NCI-H524 treated with DMSO at 0.1 percent for 48 hours (cell line): ENCODE results near the gene STK32C.
"Not testable (repeated sequence)": the region's sequence is repeated elsewhere in the genome, so short reads cannot be mapped to it uniquely, and the experiment has no call there.

ENCODE experiments used
- DNase-seq: peaks from one replicate; lab custom pipeline; 2025; lab: John Stamatoyannopoulos, UW

The STK32C gene

GRCh38 chr10:132307823-132308586 lies at the start of gene STK32C:
STK32C (minus strand) TSS chr10:132307950; CDS start chr10:132307833, 117 bp downstream.
- DNase-seq, result no peak

- DNase-seq, result no peak
Observed at GRCh38 chr10:132356621-132357195, 49.0 kb upstream of the STK32C start.

- no peak for DNase-seq
Observed at GRCh38 chr10:132355754-132356153, 48.0 kb upstream of the STK32C start.

GRCh38 chr10:132355297-132355696 lies 47.5 kb upstream of the STK32C start:
- DNase-seq, result no peak

GRCh38 chr10:132354356-132355094 lies 46.8 kb upstream of the STK32C start:
- no peak for DNase-seq

GRCh38 chr10:132353456-132354355 lies 46.0 kb upstream of the STK32C start:
- no peak for DNase-seq

- DNase-seq, result not testable (repeated sequence)
Observed at GRCh38 chr10:132352462-132353308, 44.9 kb upstream of the STK32C start.

GRCh38 chr10:132351611-132352010 lies 43.9 kb upstream of the STK32C start:
- no peak for DNase-seq

- DNase-seq, result no peak
Observed at GRCh38 chr10:132350946-132351345, 43.2 kb upstream of the STK32C start.

GRCh38 chr10:132350391-132350790 lies 42.6 kb upstream of the STK32C start:
- DNase-seq, result no peak

GRCh38 chr10:132349766-132350165 lies 42.0 kb upstream of the STK32C start:
- DNase-seq, result no peak

GRCh38 chr10:132347931-132348267 lies 40.1 kb upstream of the STK32C start:
- no peak for DNase-seq

- DNase-seq, result no peak
Observed at GRCh38 chr10:132347211-132347930, 39.6 kb upstream of the STK32C start.

- DNase-seq, result no peak
Observed at GRCh38 chr10:132346806-132347205, 39.1 kb upstream of the STK32C start.

GRCh38 chr10:132345345-132345744 lies 37.6 kb upstream of the STK32C start:
- DNase-seq, result no peak

GRCh38 chr10:132344386-132344785 lies 36.6 kb upstream of the STK32C start:
- DNase-seq, result no peak

- no peak for DNase-seq
Observed at GRCh38 chr10:132342553-132342952, 34.8 kb upstream of the STK32C start.

GRCh38 chr10:132341781-132342180 lies 34.0 kb upstream of the STK32C start:
- DNase-seq, result no peak

GRCh38 chr10:132341017-132341416 lies 33.3 kb upstream of the STK32C start:
- DNase-seq, result no peak

- DNase-seq, result no peak
Observed at GRCh38 chr10:132339276-132339675, 31.5 kb upstream of the STK32C start.
